Measurements from ENCODE around the gene DPYSL4. TPM values are rescaled to one million over a fixed set of nuclear protein-coding genes. Genes with fewer than 3 reads are reported as not detected.

The DPYSL4 gene
- total RNA-seq, 1 experiment from 2014 or later = 26.3 TPM

DNA sequence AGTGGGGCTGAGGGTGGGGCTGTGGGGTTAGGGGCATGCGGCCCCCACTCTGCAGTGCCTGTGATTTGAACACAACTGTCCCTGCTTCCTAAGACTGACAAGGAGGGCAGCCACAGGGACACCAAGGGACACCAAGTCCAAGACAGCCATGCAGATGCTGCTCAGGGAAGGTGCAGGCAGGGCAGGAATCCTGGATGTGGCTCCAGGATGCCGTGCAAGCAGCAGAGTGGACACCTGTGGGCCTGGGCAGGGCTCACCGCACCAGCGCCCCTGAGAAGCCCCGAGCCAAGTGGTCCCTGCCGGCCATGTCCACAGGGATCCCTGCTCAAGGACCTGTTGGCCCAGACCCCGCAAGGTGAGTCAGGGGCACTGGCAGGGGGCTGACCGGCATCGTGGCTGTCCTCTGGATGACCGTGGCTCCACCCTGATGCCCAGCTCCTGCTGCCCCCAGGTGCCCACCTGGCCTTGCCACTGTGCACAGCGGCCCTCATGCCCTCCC, 62.5 kb downstream of the DPYSL4 start:
- Mint-ChIP-seq H3K27ac (no peak overlapping the region), H3K4me3 (peak overlapping the region; percentile 29 to 48; a peak in 2 of 5 replicates), H3K27me3 (ENCODE audit: low read depth) (peaks cover 4% of the 10 kb centered on the region), H3K36me3 (ENCODE audit: insufficient read depth in 1 of 3, low read depth in 3 of 3) (no peaks in the 10 kb centered on the region), H3K4me1 (peaks cover 8 to 20% of the 10 kb centered on the region in 2 experiments), H3K9me3 (no peaks in the 10 kb centered on the region)
- Histone ChIP-seq H2BK120ac (ENCODE audit: low read depth, low read length, poor library complexity, severe bottlenecking) (no peak overlapping the region), H3K27ac (ENCODE audit: insufficient read length, low read depth, low read length) (no peak overlapping the region), H3K14ac (ENCODE audit: insufficient read depth, low read length) (no peak overlapping the region; the same call in 1 of the 2 replicates), H3K79me2 (ENCODE audit: insufficient read depth, low read length) (no peaks in the 10 kb centered on the region), H3K4ac (ENCODE audit: low read depth, low read length) (no peak overlapping the region), H3K27me3 (ENCODE audit: insufficient read depth, low read length) (no peaks in the 10 kb centered on the region), H2AFZ (ENCODE audit: low read length) (no peak overlapping the region), H2BK12ac (ENCODE audit: insufficient read length, low read depth, low read length) (no peak overlapping the region), H3K9ac (ENCODE audit: extremely low read depth, insufficient read length, low read length) (no peak overlapping the region), H2AK5ac (ENCODE audit: insufficient read length, low read length) (no peak overlapping the region), H3K79me1 (ENCODE audit: insufficient read depth, low read depth, low read length, poor library complexity, severe bottlenecking) (no peaks in the 10 kb centered on the region), H3K9me3 (ENCODE audit: control insufficient read depth, low read depth, low read length) (no peaks in the 10 kb centered on the region), H2BK20ac (ENCODE audit: low read depth, low read length, poor library complexity, severe bottlenecking) (no peak overlapping the region), H4K91ac (ENCODE audit: insufficient read length, low read depth, low read length) (no peak overlapping the region), H3K23ac (ENCODE audit: insufficient read length, low read depth, low read length) (no peak overlapping the region), H3K18ac (ENCODE audit: insufficient read length, low read depth, low read length) (no peak overlapping the region), H3K4me2 (ENCODE audit: insufficient read depth, insufficient read length, low read length) (peak overlapping the region; percentile 58), H3K56ac (ENCODE audit: insufficient read length, low read depth, low read length) (no peak overlapping the region), H4K20me1 (ENCODE audit: control insufficient read depth, insufficient read depth, insufficient read length) (no peaks in the 10 kb centered on the region), H3K23me2 (ENCODE audit: insufficient read length, low read depth, low read length, poor library complexity, severe bottlenecking) (peaks cover 4% of the 10 kb centered on the region), H2BK5ac (ENCODE audit: insufficient read length, low read length) (no peak overlapping the region), H3T11ph (ENCODE audit: low read length) (no peak overlapping the region), H4K5ac (ENCODE audit: insufficient read length, low read depth, low read length) (no peak overlapping the region), H2BK15ac (ENCODE audit: low read depth, low read length) (0 out of 2 replicates have a peak overlapping the region, but pooled peaks have one; percentile 39), H3K4me1 (ENCODE audit: insufficient read depth, low read length) (no peaks in the 10 kb centered on the region), H4K8ac (replicated peaks; ENCODE audit: insufficient read length, low read depth, low read length) (no peak overlapping the region)
- TF ChIP-seq, protein P1, sequence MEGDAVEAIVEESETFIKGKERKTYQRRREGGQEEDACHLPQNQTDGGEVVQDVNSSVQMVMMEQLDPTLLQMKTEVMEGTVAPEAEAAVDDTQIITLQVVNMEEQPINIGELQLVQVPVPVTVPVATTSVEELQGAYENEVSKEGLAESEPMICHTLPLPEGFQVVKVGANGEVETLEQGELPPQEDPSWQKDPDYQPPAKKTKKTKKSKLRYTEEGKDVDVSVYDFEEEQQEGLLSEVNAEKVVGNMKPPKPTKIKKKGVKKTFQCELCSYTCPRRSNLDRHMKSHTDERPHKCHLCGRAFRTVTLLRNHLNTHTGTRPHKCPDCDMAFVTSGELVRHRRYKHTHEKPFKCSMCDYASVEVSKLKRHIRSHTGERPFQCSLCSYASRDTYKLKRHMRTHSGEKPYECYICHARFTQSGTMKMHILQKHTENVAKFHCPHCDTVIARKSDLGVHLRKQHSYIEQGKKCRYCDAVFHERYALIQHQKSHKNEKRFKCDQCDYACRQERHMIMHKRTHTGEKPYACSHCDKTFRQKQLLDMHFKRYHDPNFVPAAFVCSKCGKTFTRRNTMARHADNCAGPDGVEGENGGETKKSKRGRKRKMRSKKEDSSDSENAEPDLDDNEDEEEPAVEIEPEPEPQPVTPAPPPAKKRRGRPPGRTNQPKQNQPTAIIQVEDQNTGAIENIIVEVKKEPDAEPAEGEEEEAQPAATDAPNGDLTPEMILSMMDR (conservative IDR thresholded peaks at IDR 0.05) = no peak
- no CpG with 5 or more reads among the region's 11 CpGs for WGBS (ENCODE audit: extremely low coverage, insufficient read length, low lambda C conversion rate)
- no peak for DNase-seq

Data from H9 (cell line).